HL-60/S4 treated with phorbol 12-myristate 13-acetate at 8.2 ng/mL for 4 days and 3 days (cell line): ENCODE data around the gene BMPR1B.

Source experiments
- in situ Hi-C: fragments of 300-500 bp; cut with MboI; formaldehyde crosslinking; loops from 2 replicates; pipeline ENCODE4 v1.15.0; 2022; ENCODE audit warnings: low sequenced_read_pairs

BMPR1B gene

GRCh38 chr4:95178938-95179337, 421.2 kb downstream of the BMPR1B start:
- in situ Hi-C loops = no loop called here

- in situ Hi-C loops = no loop called here
These were observed 422.9 kb downstream of the BMPR1B start for GRCh38 chr4:95180531-95181242.

GRCh38 chr4:95181243-95181995, 423.7 kb downstream of the BMPR1B start:
- in situ Hi-C loops = no loop called here

- in situ Hi-C loops = no loop called here
These were observed 424.2 kb downstream of the BMPR1B start for GRCh38 chr4:95181996-95182306.

- in situ Hi-C loops = no loop called here
These were observed 426.1 kb downstream of the BMPR1B start for GRCh38 chr4:95183656-95184408.

- in situ Hi-C loops = no loop called here
These were observed 428.9 kb downstream of the BMPR1B start for GRCh38 chr4:95186666-95187065.

GRCh38 chr4:95188701-95189370, 431.1 kb downstream of the BMPR1B start:
- in situ Hi-C loops = no loop called here

- in situ Hi-C loops = no loop called here
These were observed 433.1 kb downstream of the BMPR1B start for GRCh38 chr4:95190751-95191436.

GRCh38 chr4:95191537-95191936, 433.8 kb downstream of the BMPR1B start:
- in situ Hi-C loops = no loop called here

- in situ Hi-C loops = no loop called here
These were observed 435.9 kb downstream of the BMPR1B start for GRCh38 chr4:95193391-95194224.

GRCh38 chr4:95197353-95197752, 439.6 kb downstream of the BMPR1B start:
- in situ Hi-C loops = no loop called here

GRCh38 chr4:95198961-95199360, 441.2 kb downstream of the BMPR1B start:
- in situ Hi-C loops = no loop called here

GRCh38 chr4:95204267-95204844, 446.6 kb downstream of the BMPR1B start:
- in situ Hi-C loops = no loop called here

- in situ Hi-C loops = no loop called here
These were observed 447.1 kb downstream of the BMPR1B start for GRCh38 chr4:95204873-95205272.
